H9 (cell line): ENCODE measurements around the gene KIAA1549. TPM values are rescaled to one million over a fixed set of nuclear protein-coding genes. Genes with fewer than 3 reads are reported as not detected.

Experiments
- DNase-seq: peaks from one replicate; pipeline ENCODE4 v3.0.0-alpha.2; 2017
- H2AFZ ChIP-seq: one replicate; pipeline ENCODE4 v1.6.1; 2013; ENCODE audit warnings: mild to moderate bottlenecking, low read length, control low read depth, moderate library complexity
- H2AK5ac ChIP-seq: 2 replicates; pipeline ENCODE4 v1.6.1; 2013; ENCODE audit warnings: low read length, control low read depth, mixed read lengths; ENCODE audit not compliant: insufficient read length
- H2BK120ac ChIP-seq: one replicate; pipeline ENCODE4 v1.6.1; 2013; ENCODE audit warnings: low read depth, mild to moderate bottlenecking, low read length, control low read depth, inconsistent platforms; ENCODE audit not compliant: poor library complexity, severe bottlenecking
- H2BK12ac ChIP-seq: 2 replicates; pipeline ENCODE4 v1.6.1; 2013; ENCODE audit warnings: low read length, control low read depth, mixed read lengths, low read depth; ENCODE audit not compliant: insufficient read length
- H2BK15ac ChIP-seq: 2 replicates; pipeline ENCODE4 v1.6.1; 2013; ENCODE audit warnings: low read depth, low read length, control low read depth
- H2BK20ac ChIP-seq: one replicate; pipeline ENCODE4 v1.6.1; 2013; ENCODE audit warnings: low read depth, mild to moderate bottlenecking, low read length, control low read depth, inconsistent platforms; ENCODE audit not compliant: poor library complexity, severe bottlenecking
- H2BK5ac ChIP-seq: 2 replicates; pipeline ENCODE4 v1.6.1; 2013; ENCODE audit warnings: low read length, control low read depth, mixed read lengths; ENCODE audit not compliant: insufficient read length
- H3K14ac ChIP-seq: 2 replicates; pipeline ENCODE4 v1.6.1; 2013; ENCODE audit warnings: low read length, control low read depth; ENCODE audit not compliant: insufficient read depth
- H3K18ac ChIP-seq: 2 replicates; pipeline ENCODE4 v1.6.1; 2013; ENCODE audit warnings: low read depth, mild to moderate bottlenecking, mixed read lengths, low read length, control low read depth; ENCODE audit not compliant: insufficient read length
- H3K23ac ChIP-seq: 2 replicates; pipeline ENCODE4 v1.6.1; 2013; ENCODE audit warnings: low read length, control low read depth, mixed read lengths, low read depth; ENCODE audit not compliant: insufficient read length
- H3K23me2 ChIP-seq: 2 replicates; pipeline ENCODE4 v1.6.1; 2013; ENCODE audit warnings: low read depth, mild to moderate bottlenecking, mixed read lengths, low read length, control low read depth; ENCODE audit not compliant: insufficient read length, poor library complexity, severe bottlenecking
- H3K27ac ChIP-seq: 2 replicates; pipeline ENCODE4 v1.5.1; 2013; ENCODE audit warnings: low read length, control low read depth, mixed read lengths, low read depth; ENCODE audit not compliant: insufficient read length
- H3K27me3 ChIP-seq: 2 replicates; pipeline ENCODE4 v1.6.1; 2013; ENCODE audit warnings: low read length, control low read depth, inconsistent platforms; ENCODE audit not compliant: insufficient read depth
- H3K4ac ChIP-seq: 2 replicates; pipeline ENCODE4 v1.6.1; 2013; ENCODE audit warnings: low read depth, mild to moderate bottlenecking, control low read depth, inconsistent platforms, low read length, moderate library complexity
- H3K4me1 ChIP-seq: 2 replicates; pipeline ENCODE4 v1.6.1; 2013; ENCODE audit warnings: low read length, control low read depth, inconsistent platforms; ENCODE audit not compliant: insufficient read depth
- H3K4me2 ChIP-seq: 2 replicates; pipeline ENCODE4 v1.6.1; 2013; ENCODE audit warnings: low read length, control low read depth, mixed read lengths; ENCODE audit not compliant: insufficient read length, insufficient read depth
- H3K56ac ChIP-seq: 2 replicates; pipeline ENCODE4 v1.6.1; 2013; ENCODE audit warnings: low read depth, mild to moderate bottlenecking, mixed read lengths, low read length, control low read depth; ENCODE audit not compliant: insufficient read length
- H3K79me1 ChIP-seq: 2 replicates; pipeline ENCODE4 v1.6.1; 2013; ENCODE audit warnings: low read depth, mild to moderate bottlenecking, moderate library complexity, low read length, control low read depth, inconsistent platforms; ENCODE audit not compliant: insufficient read depth, poor library complexity, severe bottlenecking
- H3K79me2 ChIP-seq: 2 replicates; pipeline ENCODE4 v1.6.1; 2013; ENCODE audit warnings: low read length, control low read depth, inconsistent platforms; ENCODE audit not compliant: insufficient read depth
- H3K9ac ChIP-seq: 2 replicates; pipeline ENCODE4 v1.6.1; 2013; ENCODE audit warnings: low read length, control low read depth, mixed read lengths; ENCODE audit not compliant: insufficient read length; ENCODE audit errors: extremely low read depth
- H3K9me3 ChIP-seq: one replicate; pipeline ENCODE4 v1.6.1; 2013; ENCODE audit warnings: low read depth, low read length, inconsistent platforms; ENCODE audit not compliant: control insufficient read depth
- H3T11ph ChIP-seq: one replicate; pipeline ENCODE4 v1.6.1; 2013; ENCODE audit warnings: mild to moderate bottlenecking, low read length, control low read depth, inconsistent platforms
- H4K20me1 ChIP-seq: one replicate; pipeline ENCODE4 v1.6.1; 2013; ENCODE audit not compliant: control insufficient read depth, insufficient read length, insufficient read depth
- H4K5ac ChIP-seq: 2 replicates; pipeline ENCODE4 v1.6.1; 2013; ENCODE audit warnings: low read depth, mild to moderate bottlenecking, mixed read lengths, low read length, control low read depth; ENCODE audit not compliant: insufficient read length
- H4K8ac ChIP-seq: replicated peaks from 2 replicates; pipeline ENCODE4 v1.6.1; 2013; ENCODE audit warnings: low read length, control low read depth, mixed read lengths, low read depth; ENCODE audit not compliant: insufficient read length
- H4K91ac ChIP-seq: 2 replicates; pipeline ENCODE4 v1.6.1; 2013; ENCODE audit warnings: low read depth, mild to moderate bottlenecking, moderate library complexity, mixed read lengths, low read length, control low read depth; ENCODE audit not compliant: insufficient read length
- H3K27ac Mint-ChIP-seq, 3 experiments: 2 replicates in 2 of 3; 3 replicates in 1 of 3; pipeline ENCODE4 v1.8.0; 2020 to 2021; ENCODE audit warnings: mixed read lengths in 3 of 3, mild to moderate bottlenecking in 1 of 3, moderate library complexity in 1 of 3
- H3K27me3 Mint-ChIP-seq: 2 replicates; pipeline ENCODE4 v1.8.0; 2021; ENCODE audit warnings: low read depth, mild to moderate bottlenecking, moderate library complexity, mixed read lengths
- H3K36me3 Mint-ChIP-seq, 3 experiments: 2 replicates in 2 of 3; 3 replicates in 1 of 3; pipeline ENCODE4 v1.8.0; 2020 to 2021; ENCODE audit warnings: low read depth in 3 of 3, mixed read lengths in 3 of 3; ENCODE audit not compliant: insufficient read depth in 1 of 3
- H3K4me1 Mint-ChIP-seq, 2 experiments: 2 replicates each; pipeline ENCODE4 v1.8.0; 2020; ENCODE audit warnings: mixed read lengths in 2 of 2
- H3K4me3 Mint-ChIP-seq, 2 experiments: 2 replicates in 1 of 2; 3 replicates in 1 of 2; pipeline ENCODE4 v1.8.0; 2020 to 2021; ENCODE audit warnings: mild to moderate bottlenecking in 2 of 2, mixed read lengths in 2 of 2, moderate library complexity in 1 of 2
- H3K9me3 Mint-ChIP-seq, 2 experiments: 2 replicates in 1 of 2; 3 replicates in 1 of 2; pipeline ENCODE4 v1.8.0; 2020; ENCODE audit warnings: mild to moderate bottlenecking in 2 of 2, mixed read lengths in 2 of 2, moderate library complexity in 1 of 2
- WGBS: extraction: QIAGEN DNeasy Blood & Tissue Kit; methylation state at CpG from one replicate; pipeline ENCODE4 v1.1.7; 2013; ENCODE audit warnings: missing lambda C conversion rate, low lambda C conversion rate, mixed read lengths; ENCODE audit not compliant: insufficient read length; ENCODE audit errors: extremely low coverage; 5-methylcytosine and 5-hydroxymethylcytosine counted together
- total RNA-seq: library from RNA; stranded (reverse); gene quantifications from 2 replicates; pipeline ENCODE4 v1.2.1, GENCODE V29; 2021
- TF ChIP-seq, protein P1 (sequence below): fragments of 200-600 bp; sonication (generic); conservative IDR thresholded peaks from 3 replicates; pipeline ENCODE4 v1.8.0; 2021; ENCODE audit warnings: antibody characterized with exemption, mild to moderate bottlenecking

KIAA1549 gene
- total RNA-seq, 1 experiment from 2014 or later, result 11.9 TPM

DNA sequence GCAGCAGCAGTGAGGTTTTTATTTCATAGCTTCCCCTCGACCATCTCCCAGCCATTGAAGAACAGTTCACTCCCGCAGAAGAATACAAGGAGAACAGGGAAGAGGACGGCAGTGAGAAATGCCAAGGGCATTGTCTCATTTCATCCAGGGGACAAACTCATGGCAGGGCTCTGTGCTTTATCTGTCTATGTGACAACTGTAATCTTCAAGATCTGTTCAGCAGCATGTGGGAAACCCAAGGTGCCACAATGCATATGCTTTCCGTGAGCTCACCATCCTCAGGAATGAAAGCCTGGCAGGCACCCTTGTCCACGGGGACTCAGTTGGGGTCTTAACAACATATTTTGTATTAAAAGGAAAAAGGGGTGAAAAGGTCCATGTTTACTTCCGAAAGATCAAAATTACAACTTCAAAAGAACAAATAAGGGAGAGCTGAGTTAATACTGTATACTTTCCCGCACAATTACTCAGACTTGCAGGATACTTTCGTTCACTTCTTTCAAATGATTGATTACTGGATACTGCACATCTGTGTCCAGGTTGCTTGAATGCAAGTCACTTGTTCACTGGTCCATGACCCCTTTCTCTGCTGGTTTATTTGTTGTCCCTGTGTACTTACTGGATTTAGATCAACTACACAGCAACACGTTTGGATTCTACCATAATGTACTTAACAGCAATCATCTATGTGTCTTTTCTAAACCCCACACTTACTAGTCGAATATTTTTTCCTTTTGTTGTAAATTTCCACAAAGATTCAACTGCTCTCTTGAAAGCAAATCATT is 93.1 kb downstream of the KIAA1549 start:
- Histone ChIP-seq H2BK15ac (no peak overlapping the region), H4K91ac (no peak overlapping the region), H2AK5ac (no peak overlapping the region), H3K9ac (no peak overlapping the region), H3K9me3 (no peaks in the 10 kb centered on the region), H3K23me2 (no peaks in the 10 kb centered on the region), H4K20me1 (no peaks in the 10 kb centered on the region), H3K4me2 (no peak overlapping the region), H4K5ac (no peak overlapping the region), H3K23ac (no peak overlapping the region), H3K79me1 (no peaks in the 10 kb centered on the region), H3K4me1 (no peaks in the 10 kb centered on the region), H2BK20ac (no peak overlapping the region), H2BK120ac (no peak overlapping the region), H3K79me2 (no peaks in the 10 kb centered on the region), H3T11ph (no peak overlapping the region), H3K18ac (no peak overlapping the region), H2BK5ac (no peak overlapping the region), H3K4ac (no peak overlapping the region), H3K56ac (no peak overlapping the region), H2BK12ac (no peak overlapping the region), H3K14ac (no peak overlapping the region), H3K27me3 (no peaks in the 10 kb centered on the region), H4K8ac (no peak overlapping the region), H2AFZ (no peak overlapping the region), H3K27ac (no peak overlapping the region)
- H3K36me3 Mint-ChIP-seq, result peaks cover 6 to 17% (median 9%) of the 10 kb centered on the region in 3 experiments; a peak in 5 of 7 replicates
- no peaks in the 10 kb centered on the region for H3K9me3 Mint-ChIP-seq
- DNase-seq, result no peak
- TF ChIP-seq, protein P1, sequence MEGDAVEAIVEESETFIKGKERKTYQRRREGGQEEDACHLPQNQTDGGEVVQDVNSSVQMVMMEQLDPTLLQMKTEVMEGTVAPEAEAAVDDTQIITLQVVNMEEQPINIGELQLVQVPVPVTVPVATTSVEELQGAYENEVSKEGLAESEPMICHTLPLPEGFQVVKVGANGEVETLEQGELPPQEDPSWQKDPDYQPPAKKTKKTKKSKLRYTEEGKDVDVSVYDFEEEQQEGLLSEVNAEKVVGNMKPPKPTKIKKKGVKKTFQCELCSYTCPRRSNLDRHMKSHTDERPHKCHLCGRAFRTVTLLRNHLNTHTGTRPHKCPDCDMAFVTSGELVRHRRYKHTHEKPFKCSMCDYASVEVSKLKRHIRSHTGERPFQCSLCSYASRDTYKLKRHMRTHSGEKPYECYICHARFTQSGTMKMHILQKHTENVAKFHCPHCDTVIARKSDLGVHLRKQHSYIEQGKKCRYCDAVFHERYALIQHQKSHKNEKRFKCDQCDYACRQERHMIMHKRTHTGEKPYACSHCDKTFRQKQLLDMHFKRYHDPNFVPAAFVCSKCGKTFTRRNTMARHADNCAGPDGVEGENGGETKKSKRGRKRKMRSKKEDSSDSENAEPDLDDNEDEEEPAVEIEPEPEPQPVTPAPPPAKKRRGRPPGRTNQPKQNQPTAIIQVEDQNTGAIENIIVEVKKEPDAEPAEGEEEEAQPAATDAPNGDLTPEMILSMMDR, result no peak
- H3K4me3 Mint-ChIP-seq, result no peak overlapping the region
- no peaks in the 10 kb centered on the region for H3K27me3 Mint-ChIP-seq
- peak overlapping the region in 2 of 3 experiments; percentile 26 to 85; a peak in 3 of 7 replicates for H3K27ac Mint-ChIP-seq
- WGBS, result no CpG with 5 or more reads among the region's 10 CpGs
- peaks cover 10 to 16% of the 10 kb centered on the region in 2 experiments for H3K4me1 Mint-ChIP-seq
